Gastrocnemius medialis (tissue), 4 donors: ENCODE results near the gene SPSB4. TPM values are rescaled to one million over a fixed set of nuclear protein-coding genes. Genes with fewer than 3 reads are reported as not detected.

ENCODE experiments used
- ATAC-seq, 2 donors: fragments of 150-250 bp; one replicate each; pipeline ENCODE4 v1.9.1; 2016
- DNase-seq, 2 donors: peaks; one replicate each; pipeline ENCODE4 v3.0.0-alpha.2; 2019
- H3K27ac ChIP-seq, 4 donors: fragments of 200-600 bp; sonication (generic); 1 replicate in 1 of 4; 2 replicates in 3 of 4; pipeline ENCODE4 v1.5.1; 2016 to 2018; ENCODE audit warnings: mild to moderate bottlenecking in 2 of 4, moderate library complexity in 1 of 4
- H3K27me3 ChIP-seq, 3 donors: fragments of 200-600 bp; sonication (generic) in 2 of 3; 1 replicate in 1 of 3; 2 replicates in 2 of 3; pipeline versions ENCODE4 v1.5.1 to v1.6.0; 2016 to 2019; ENCODE audit warnings: mild to moderate bottlenecking in 1 of 3, moderate library complexity in 1 of 3
- H3K36me3 ChIP-seq, 2 donors: fragments of 200-600 bp; sonication (generic) in 1 of 2; one replicate each; pipeline ENCODE4 v1.5.1; 2017 to 2018
- H3K4me1 ChIP-seq, 2 donors: fragments of 200-600 bp; sonication (generic) in 1 of 2; one replicate each; pipeline ENCODE4 v1.5.1; 2016 to 2017; ENCODE audit warnings: mild to moderate bottlenecking in 2 of 2
- H3K4me3 ChIP-seq, 4 donors: fragments of 200-600 bp; sonication (generic) in 3 of 4; 1 replicate in 1 of 4; 2 replicates in 3 of 4; pipeline ENCODE4 v1.5.1; 2016 to 2019; ENCODE audit warnings: mild to moderate bottlenecking in 2 of 4
- H3K9me3 ChIP-seq, 3 donors: fragments of 200-600 bp; sonication (generic) in 2 of 3; 1 replicate in 1 of 3; 2 replicates in 2 of 3; pipeline ENCODE4 v1.5.1; 2016 to 2019
- POLR2A ChIP-seq, 2 donors: fragments of 450-650 bp; IDR thresholded peaks; one replicate each; pipeline ENCODE4 v1.6.1; 2017; ENCODE audit warnings: antibody characterized with exemption in 2 of 2, mild to moderate bottlenecking in 2 of 2, moderate library complexity in 2 of 2
- in situ Hi-C, 4 donors: fragments of 200-750 bp; cut with MboI; loops; one replicate each; pipeline versions ENCODE4 v1.15.0 to v1.8.0; 2017; ENCODE audit warnings: low sequenced_read_pairs in 4 of 4
- intact Hi-C: fragments of 100-400 bp; cut with DNase I; formaldehyde crosslinking; loops from one replicate; pipeline ENCODE4 v1.15.1; 2023; ENCODE audit warnings: low total_unique reads
- total RNA-seq, 4 donors: library from RNA; depleted of rRNA; stranded (reverse); fragments of >200 nt; gene quantifications; one replicate each; pipeline versions ENCODE4 v1.1.0 to v1.2.3, GENCODE V29; 2016
- TF ChIP-seq, protein P1 (sequence below), 5 experiments: fragments of 450-650 bp in 3 of 5; fragments of 200-600 bp in 2 of 5; sonication (generic) in 2 of 5; IDR thresholded peaks in 4 of 5; conservative IDR thresholded peaks in 1 of 5; 1 replicate in 4 of 5; 2 replicates in 1 of 5; pipeline ENCODE4 v1.5.1; 2016 to 2019; ENCODE audit warnings: antibody characterized with exemption in 5 of 5, mild to moderate bottlenecking in 3 of 5, moderate library complexity in 3 of 5

The SPSB4 gene
- total RNA-seq, 4 donors from 2014 or later: 0.35 to 0.81 TPM; not detected in 2

DNA sequence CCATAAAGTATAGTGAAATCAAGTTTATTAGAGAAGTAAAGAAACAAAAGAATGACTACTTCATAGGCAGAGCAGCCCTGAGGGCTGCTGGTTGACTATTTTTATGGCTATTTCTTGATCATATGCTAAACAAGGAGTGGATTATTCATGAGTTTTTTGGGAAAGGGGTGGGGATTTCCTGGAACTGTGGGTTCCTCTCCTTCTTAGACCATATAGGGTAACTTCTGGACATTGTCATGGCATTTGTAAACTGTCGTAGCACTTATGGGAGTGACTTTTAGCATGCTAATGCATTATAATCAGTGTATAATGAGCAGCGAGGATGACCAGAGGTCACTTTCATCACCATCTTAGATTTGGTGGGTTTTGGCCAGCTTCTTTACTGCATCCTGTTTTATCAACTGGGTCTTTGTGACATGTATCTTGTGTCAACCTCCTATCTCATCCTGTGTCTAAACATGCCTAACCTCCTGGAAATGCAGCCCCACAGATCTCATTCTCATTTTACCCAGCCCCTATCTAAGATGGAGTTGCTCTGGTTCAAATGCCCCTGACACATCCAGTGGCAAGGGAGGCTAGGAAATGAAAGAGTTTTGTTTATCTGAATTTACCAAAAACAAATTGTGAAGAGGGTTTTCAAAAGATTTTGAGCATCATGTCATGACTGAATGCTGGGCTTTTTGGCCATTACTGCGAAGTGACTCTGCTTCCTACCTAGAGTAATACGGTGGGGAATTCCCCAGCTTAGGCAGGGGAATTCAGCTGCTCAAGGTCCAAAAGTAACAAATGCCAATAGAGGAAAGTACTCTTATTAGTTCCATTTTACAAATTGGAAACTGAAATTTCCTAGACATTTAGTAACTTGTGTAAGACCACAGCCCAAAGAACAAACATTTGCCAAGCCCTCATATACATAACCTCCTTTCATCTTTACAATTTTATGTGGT lies 6.2 kb upstream of the SPSB4 start:
- peaks cover 0 to 3% (median 0%) of the 10 kb centered on the region in 3 donors for H3K27me3 ChIP-seq
- intact Hi-C loops (no loop called here), in situ Hi-C loops (no loop called here)
- no peak overlapping the region for H3K27ac ChIP-seq
- no peaks in the 10 kb centered on the region for H3K36me3 ChIP-seq
- H3K4me1 ChIP-seq: no peaks in the 10 kb centered on the region
- ATAC-seq (no peak), DNase-seq (no peak)
- TF ChIP-seq, protein P1, sequence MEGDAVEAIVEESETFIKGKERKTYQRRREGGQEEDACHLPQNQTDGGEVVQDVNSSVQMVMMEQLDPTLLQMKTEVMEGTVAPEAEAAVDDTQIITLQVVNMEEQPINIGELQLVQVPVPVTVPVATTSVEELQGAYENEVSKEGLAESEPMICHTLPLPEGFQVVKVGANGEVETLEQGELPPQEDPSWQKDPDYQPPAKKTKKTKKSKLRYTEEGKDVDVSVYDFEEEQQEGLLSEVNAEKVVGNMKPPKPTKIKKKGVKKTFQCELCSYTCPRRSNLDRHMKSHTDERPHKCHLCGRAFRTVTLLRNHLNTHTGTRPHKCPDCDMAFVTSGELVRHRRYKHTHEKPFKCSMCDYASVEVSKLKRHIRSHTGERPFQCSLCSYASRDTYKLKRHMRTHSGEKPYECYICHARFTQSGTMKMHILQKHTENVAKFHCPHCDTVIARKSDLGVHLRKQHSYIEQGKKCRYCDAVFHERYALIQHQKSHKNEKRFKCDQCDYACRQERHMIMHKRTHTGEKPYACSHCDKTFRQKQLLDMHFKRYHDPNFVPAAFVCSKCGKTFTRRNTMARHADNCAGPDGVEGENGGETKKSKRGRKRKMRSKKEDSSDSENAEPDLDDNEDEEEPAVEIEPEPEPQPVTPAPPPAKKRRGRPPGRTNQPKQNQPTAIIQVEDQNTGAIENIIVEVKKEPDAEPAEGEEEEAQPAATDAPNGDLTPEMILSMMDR (IDR thresholded peaks at IDR 0.05 in 4 of 5, conservative IDR thresholded peaks at IDR 0.05 in 1 of 5): no peak
- H3K4me3 ChIP-seq: no peak overlapping the region
- no peaks in the 10 kb centered on the region for H3K9me3 ChIP-seq

DNA sequence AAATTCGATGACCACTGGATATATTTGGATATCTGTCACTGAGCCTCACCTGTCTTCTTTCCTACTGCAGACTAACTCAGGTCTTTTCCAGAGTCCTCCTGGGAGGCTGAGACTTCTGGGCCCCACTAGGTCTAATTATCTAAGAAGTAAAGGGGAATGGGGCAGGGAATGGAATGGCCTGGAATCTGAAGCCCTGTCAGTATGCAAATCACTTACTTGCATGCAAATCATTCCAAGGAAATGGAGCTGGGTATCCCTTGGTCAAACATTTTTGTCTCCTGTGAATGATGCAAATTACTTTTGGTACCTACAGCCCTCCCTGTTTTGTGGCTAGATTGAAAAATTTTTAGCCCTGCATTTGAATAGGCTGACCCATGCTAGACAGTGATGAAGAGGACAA lies 5.3 kb upstream of the SPSB4 start:
- ATAC-seq: no peak
- Histone ChIP-seq H3K27ac (no peak overlapping the region), H3K36me3 (no peaks in the 10 kb centered on the region), H3K4me1 (peaks cover 0 to 5% of the 10 kb centered on the region in 2 donors), H3K9me3 (no peaks in the 10 kb centered on the region), H3K4me3 (no peak overlapping the region), H3K27me3 (peaks cover 0 to 3% (median 0%) of the 10 kb centered on the region in 3 donors)
- intact Hi-C loops (no loop called here), in situ Hi-C loops (no loop called here)
- TF ChIP-seq POLR2A (IDR thresholded peaks at IDR 0.05): no peak
- TF ChIP-seq, protein P1 (IDR thresholded peaks at IDR 0.05 in 4 of 5, conservative IDR thresholded peaks at IDR 0.05 in 1 of 5): no peak
- no peak for DNase-seq

DNA sequence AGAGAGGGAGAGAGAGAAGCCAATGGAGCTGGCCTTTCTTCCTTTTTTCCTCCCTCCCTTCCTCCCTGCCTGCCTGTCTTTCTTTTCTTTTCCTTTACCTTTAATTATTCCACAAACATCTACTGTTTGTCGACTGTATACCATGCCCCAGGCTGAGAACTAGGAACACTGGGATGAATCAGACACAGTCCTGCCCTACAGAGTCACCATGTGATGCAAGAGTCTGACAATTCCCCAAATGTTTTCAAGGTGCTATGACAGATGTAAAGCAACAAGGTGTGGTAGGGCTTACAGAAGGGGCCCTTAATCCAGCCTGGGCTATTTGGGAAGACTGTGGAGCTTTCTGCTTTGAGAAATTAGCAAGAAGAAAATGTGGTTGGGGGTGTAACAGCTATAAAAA lies 4.0 kb upstream of the SPSB4 start:
- H3K36me3 ChIP-seq: no peaks in the 10 kb centered on the region
- in situ Hi-C loops (no loop called here), intact Hi-C loops (no loop called here)
- no peak for ATAC-seq
- no peak for TF ChIP-seq POLR2A (IDR thresholded peaks at IDR 0.05)
- TF ChIP-seq, protein P1 (IDR thresholded peaks at IDR 0.05 in 4 of 5, conservative IDR thresholded peaks at IDR 0.05 in 1 of 5): no peak
- H3K9me3 ChIP-seq: no peaks in the 10 kb centered on the region
- peaks cover 0 to 5% (median 0%) of the 10 kb centered on the region in 3 donors for H3K27me3 ChIP-seq
- no peak overlapping the region for H3K27ac ChIP-seq
- H3K4me3 ChIP-seq: no peak overlapping the region
- no peak for DNase-seq
- peaks cover 3 to 11% of the 10 kb centered on the region in 2 donors for H3K4me1 ChIP-seq

DNA sequence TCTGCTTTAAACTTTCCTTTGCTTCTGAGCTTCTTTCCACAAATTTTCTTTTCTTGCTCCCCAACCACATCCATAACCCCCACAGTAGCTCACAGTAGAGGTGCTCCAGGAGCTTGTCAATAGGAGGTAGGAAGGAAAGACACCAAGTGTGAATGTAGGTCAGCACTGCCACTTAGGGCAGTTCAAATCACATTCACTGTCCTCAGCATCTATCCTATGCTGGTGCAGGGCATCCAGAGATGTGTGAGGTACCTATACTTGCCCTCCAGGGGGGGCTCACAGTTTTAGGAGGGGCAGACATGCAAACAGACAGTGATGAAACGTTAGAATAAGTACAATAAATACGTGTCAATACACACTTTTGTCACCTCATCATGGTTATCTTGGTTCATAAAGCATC lies 1.5 kb upstream of the SPSB4 start:
- ATAC-seq: no peak
- H3K4me3 ChIP-seq: no peak overlapping the region
- in situ Hi-C loops: no loop called here
- no peak for DNase-seq
- TF ChIP-seq POLR2A (IDR thresholded peaks at IDR 0.05): no peak
- TF ChIP-seq, protein P1 (IDR thresholded peaks at IDR 0.05 in 4 of 5, conservative IDR thresholded peaks at IDR 0.05 in 1 of 5): peak in 1 of 5 experiments; percentile 17
- peaks cover 7 to 15% of the 10 kb centered on the region in 2 donors for H3K4me1 ChIP-seq
- peaks cover 0 to 13% (median 0%) of the 10 kb centered on the region in 3 donors for H3K27me3 ChIP-seq
- no peak overlapping the region for H3K27ac ChIP-seq
- intact Hi-C loops: loop anchor here (5.0 kb wide), 1 partner anchor 37 kb away; no protein-coding TSS in a partner anchor
- no peaks in the 10 kb centered on the region for H3K9me3 ChIP-seq
- no peaks in the 10 kb centered on the region for H3K36me3 ChIP-seq
